IPS DF 19.7 (cell line): ENCODE results near the gene KXD1.
"Not testable (repeated sequence)": the region's sequence is repeated elsewhere in the genome, so short reads cannot be mapped to it uniquely, and the experiment has no call there.

Experiments
- DNase-seq: peaks from one replicate; pipeline ENCODE4 v3.0.0-alpha.2; 2013; ENCODE audit warnings: low read depth, low spot score

KXD1 gene

GRCh38 chr19:18580311-18580710, 22.6 kb downstream of the KXD1 start:
- DNase-seq, result no peak

GRCh38 chr19:18586306-18586705, 28.6 kb downstream of the KXD1 start:
- DNase-seq, result no peak

GRCh38 chr19:18587561-18587960, 29.9 kb downstream of the KXD1 start:
- DNase-seq, result no peak

DNA sequence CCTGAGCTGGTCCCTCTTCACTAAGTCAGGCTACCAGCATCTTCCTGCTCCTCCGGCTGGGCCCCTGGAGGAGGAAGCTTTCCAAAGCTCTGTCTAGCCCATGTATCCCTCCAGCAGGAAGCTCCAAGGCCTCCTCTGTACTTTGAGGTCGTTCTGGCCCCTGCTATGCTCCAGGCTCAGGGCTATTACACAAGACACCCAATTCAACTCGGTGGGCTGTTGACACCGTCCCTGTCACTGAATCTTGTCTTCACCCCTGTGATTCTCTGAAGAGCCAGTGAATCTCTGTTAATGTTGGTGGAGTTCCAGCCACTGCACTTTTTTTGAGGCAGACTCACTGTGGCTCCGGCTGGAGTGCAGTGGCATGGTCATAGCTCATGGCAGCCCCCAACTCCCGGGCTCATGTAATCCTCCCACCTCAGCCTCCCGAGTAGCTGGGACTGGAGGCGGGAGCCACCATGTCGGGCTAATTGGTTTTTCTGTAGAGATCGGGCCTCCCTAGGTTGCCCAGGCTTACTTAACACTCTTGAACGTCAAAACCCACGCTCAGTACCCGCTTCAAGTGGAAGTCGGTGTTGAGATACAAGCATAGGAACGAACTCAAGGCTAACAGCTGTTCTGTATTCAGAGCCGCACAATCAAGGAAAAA, 30.4 kb downstream of the KXD1 start:
- no peak for DNase-seq

- DNase-seq, result no peak
Observed at GRCh38 chr19:18588611-18589379, 31.1 kb downstream of the KXD1 start, which contains the start of gene REX1BD. Gene REX1BD (plus strand): TSS chr19:18588798. CDS start chr19:18588802, 4 bp downstream.

DNA sequence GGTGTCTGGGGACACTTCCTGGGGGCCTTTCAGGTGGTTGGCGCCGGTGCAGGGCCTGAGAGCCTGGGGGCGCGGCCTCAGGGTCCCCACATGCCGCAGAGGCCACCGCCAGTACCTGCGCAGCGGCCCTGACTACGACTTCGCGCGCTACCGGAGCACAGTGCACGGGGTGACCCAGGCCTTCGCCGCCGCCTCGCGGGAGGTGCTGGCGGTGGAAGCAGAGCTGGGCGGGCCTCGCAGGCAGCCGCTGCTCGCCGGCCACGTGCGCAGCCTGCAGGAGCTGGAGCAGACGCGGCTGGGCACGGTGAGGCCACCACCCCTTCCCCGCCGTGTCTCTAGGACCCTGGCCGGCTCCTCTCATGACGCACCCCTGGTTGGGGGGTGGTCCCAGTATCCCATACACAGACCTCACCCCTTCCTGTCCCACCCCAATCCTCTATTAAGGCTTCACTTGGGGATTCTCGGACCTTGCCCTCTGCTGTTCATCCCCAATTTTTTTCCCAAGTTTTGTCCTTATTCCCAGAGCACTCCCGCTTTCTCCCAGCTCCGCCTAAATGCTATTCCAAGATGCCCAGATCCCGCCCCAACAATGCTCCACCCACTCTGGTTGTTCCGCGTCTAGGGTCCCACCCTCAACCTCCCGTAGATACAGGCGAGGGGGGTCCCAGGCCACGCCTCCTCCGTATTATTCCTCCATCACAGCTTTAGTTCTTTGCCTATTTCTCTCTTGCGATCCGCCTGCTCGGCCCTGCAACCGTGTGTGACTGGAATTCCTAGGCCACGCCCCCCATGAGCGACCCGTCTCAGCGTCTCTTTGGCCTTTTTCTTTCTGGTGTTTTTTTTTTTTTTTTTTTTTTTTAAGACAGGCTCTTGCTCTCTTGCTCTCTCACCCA, 32.0 kb downstream of the KXD1 start:
- DNase-seq, result no peak

DNA sequence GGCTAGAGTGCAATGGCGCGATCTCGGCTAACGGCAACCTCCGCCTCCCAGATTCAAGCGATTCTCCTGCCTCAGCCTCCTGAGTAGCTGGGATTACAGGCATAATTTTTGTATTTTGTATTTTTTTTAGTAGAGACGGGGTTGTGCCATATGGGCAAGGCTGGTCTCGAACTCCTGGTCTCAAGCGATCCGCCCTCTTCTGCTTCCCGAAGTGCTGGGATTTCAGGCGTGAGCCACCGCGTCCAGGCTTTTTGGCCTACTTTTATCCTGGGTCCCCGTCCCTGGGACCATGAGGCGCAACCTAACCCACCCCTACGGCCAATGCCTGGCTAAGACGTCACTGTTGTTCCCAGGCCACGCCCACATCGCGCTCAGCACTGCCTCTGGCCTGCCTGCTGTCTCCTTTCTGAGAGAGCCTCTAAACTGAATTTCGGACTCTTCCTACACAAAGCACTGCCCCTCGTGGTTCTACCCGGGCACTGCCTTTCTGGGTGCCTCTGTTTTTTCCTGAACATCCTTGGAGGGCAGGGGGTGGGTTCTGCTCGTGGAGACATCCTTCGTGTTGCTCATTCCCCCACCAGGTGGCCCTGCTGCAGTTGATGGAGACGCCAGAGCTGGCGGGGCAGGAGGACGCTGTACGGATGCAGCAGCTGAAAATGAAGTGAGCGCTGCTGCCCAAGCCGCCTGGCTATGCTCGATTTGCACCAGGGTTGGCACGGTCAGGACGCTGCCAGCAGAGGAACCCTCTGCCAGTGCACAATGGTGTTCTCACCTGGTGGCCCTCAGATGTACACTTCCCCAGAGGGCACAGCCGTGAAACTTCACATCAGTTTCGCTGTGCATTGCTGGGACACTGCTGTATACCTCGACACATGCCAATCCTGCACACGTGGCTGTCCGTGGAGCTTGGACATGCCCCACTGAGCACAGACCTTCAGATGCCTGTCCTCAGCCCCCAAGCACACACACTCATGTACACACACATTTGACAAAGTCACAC, 32.9 kb downstream of the KXD1 start:
- DNase-seq, result peak; percentile 97

GRCh38 chr19:18591735-18592385, 34.2 kb downstream of the KXD1 start:
- DNase-seq, result no peak

DNA sequence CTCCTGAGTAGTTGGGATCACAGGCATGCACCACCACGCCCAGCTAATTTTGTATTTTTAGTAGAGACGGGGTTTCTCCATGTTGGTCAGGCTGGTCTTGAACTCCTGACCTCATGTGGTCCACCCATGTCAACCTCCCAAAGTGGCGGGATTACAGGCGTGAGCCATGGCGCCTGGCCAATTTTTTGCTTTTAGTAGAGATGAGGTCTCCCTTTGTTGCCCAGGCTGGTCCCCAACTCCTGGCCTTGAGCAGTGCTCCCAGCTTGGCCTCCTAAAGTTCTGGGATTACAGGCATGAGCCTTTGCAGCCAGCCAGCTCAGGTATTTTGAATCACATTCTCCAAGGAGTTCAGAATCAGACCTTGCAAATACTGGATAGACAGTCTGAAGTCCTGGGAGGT, 35.1 kb downstream of the KXD1 start:
- not testable (repeated sequence) for DNase-seq

DNA sequence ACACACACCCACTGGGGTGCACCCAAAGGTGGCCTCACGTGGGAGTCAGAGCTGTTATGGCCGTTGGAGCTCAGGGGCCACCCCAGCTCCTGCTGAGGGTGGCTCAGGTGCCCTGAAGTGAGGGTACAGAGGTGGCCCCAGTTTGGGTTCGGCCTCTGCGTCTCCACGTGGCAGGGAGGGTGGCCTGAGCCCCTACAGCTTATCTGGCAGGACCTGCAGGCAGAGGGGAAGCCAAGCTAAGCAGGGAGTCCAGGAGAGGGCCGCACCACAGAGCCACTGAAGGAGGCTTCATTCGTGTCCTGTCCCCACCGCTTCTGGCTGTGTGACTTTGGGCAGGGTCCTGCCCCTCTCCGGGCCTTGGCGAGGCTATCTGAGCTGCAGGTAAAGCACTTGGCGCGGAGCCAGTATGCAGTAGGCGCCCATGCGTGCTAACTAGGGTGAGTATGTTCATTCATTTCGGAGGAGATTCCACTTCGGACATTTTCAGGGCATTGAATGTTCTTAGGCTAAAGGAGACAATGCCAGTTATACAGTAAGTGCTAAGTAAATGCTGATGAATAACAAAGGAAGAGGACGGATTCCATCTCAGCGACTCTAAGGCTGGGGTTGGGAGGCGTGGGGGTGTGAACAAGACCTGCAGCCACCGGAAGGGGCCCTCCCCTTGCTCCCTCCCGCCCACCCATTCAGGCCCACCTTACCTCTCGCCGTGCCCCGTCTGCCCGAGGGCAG, 35.9 kb downstream of the KXD1 start:
- DNase-seq, result no peak

DNA sequence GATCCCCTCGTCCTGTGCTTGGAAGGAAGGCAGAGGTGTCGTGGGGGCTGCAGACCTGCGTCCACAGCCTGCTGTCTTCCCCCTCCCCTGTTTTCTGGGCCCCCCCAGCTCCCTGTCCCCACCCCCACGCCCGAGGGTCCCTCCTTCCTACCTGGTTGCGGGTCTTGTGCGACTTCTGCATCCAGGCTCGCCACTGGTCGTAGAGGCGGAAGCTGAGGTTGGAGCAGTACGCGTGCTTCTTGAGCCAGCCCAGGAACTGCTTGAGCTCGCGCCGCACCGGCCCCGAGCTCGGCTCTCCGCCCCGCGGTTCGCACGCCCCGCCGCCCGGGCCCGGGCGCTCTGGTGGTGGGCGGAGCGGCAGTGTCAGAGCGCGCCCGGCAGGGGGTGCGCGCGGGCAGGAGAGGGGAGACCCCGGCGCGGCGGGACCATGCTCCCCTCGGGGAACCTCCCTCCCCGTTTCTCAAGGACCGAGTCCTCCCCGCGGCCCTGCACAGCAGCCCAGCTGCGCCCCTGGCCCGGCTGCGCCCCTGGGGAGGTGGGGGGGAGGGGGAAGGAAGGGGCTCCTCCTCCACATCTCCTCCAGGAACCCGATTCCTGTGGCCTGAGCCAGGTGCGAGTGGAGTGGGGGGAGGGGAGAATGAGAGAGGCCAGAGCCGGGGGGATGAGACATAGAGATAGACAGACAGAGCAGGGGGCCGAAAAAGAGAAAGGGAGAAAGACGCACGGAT, 36.6 kb downstream of the KXD1 start:
- DNase-seq, result no peak

- DNase-seq, result no peak
Observed at GRCh38 chr19:18594824-18595373, 37.2 kb downstream of the KXD1 start.

GRCh38 chr19:18595475-18595874, 37.8 kb downstream of the KXD1 start:
- DNase-seq, result no peak

DNA sequence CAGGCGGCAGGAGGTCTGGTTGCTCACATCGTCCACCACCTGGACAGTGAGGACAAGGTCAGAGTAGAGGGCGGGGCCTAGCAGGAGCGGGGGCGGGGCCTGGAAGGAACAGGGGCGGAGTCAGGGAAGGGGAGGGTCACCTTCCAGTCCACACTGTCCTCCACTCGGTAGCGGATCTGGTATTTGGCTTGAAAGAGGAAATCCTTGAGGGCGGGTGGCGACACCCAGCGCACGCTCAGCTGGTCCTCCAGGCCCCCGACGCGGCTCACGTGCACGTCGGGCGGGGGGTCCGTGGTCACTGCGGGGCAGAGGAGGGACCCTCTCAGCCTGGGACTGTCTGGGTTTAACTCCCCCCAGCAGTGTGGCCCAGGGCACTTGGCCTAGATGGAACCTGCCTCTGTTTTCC, 39.1 kb downstream of the KXD1 start:
- no peak for DNase-seq

DNA sequence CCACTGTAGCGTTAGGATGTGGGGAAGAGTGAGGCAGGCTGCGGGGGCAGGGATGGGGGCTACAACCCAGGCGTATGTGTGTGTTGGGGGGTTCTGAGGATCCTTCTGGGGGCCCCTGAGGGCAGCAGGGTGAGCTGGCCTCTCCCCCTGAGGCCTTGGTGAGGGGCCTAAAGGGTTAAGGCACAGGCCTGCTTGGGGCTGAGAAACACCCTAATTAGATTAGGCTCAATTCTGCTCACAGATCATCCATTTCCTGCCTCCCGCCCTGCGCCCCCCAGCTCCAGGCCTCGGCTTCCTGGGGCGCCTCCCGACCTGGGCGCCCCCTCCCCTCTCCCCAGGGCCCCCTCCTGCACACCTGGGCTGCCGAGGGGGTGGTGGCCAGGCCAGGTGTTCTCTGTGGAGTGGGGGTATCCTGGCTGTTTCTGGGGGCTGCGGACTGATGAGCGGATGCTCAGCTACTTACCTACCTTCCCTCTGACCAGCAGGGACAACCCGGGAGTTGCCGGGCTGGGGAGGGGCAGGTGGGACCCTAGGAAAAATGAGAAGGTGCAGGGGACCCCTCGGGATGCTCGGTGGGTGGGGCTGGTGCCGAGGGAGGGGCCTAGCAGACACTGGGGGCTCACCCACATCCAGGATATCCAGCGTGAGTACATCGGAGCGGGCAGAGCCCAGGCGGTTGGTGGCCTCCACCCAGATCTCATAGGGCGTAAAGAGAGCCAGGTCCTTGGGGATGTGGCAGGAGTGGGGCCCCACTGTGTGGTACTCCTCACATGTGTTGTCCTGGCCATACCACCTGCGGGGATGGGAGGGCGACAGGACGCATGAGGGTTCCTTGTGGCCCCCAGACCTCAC, 40.4 kb downstream of the KXD1 start:
- DNase-seq, result no peak

DNA sequence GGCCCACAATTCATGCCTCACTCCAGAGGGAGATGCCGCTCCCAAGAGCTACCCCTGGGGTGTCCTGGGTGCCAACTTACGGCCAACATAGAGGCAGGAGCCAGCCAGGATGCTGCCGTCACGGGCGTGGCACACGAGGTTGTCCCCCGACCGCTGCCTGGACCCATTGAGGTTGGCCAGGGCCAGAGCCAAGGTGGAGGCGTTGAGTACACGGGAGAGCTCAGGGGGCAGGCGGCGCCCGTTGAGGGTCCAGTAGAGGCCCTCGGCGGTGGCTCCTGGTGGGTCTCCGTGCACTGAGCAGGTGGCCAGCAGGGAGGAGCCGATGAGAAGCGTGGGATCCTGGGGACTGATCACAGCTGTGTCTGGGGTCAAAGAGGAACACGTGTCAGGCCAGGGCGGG, 41.8 kb downstream of the KXD1 start:
- no peak for DNase-seq

GRCh38 chr19:18600692-18601397, 43.2 kb downstream of the KXD1 start:
- DNase-seq, result not testable (repeated sequence)
